ENCODE results near the gene ALPK3. TPM values are rescaled to one million over a fixed set of nuclear protein-coding genes. Genes with fewer than 3 reads are reported as not detected.

The ALPK3 gene
- total RNA-seq, 1 donor from 2014 or later = 45.2 TPM

- no peak for DNase-seq (ENCODE audit: low read depth in 2 of 2)
These were observed 105.4 kb downstream of the ALPK3 start for GRCh38 chr15:84922530-84922929.

Other genes with a start within 250 kb of the ALPK3 start
- 12.0 and 14.9 TPM in 2 replicates for gene ZSCAN2, start 216.3 kb upstream of the ALPK3 start, total RNA-seq
- 16.8 and 17.3 TPM in 2 replicates for gene WDR73, start 163.1 kb upstream of the ALPK3 start, total RNA-seq
- 4.4 and 4.6 TPM in 2 replicates for gene NMB, start 159.2 kb upstream of the ALPK3 start, total RNA-seq
- gene SEC11A, start 101.2 kb upstream of the ALPK3 start, total RNA-seq = 231 and 283 TPM in 2 replicates
- 2.8 and 4.8 TPM in 2 replicates for gene ZNF592, start 68.8 kb upstream of the ALPK3 start, total RNA-seq
- gene SLC28A1, start 67.3 kb downstream of the ALPK3 start, total RNA-seq = not detected in 2 replicates
- gene PDE8A, start 164.5 kb downstream of the ALPK3 start, total RNA-seq = 48.8 and 77.0 TPM in 2 replicates